ENCODE data around the gene TRIP13.
"Not testable (repeated sequence)": the region's sequence is repeated elsewhere in the genome, so short reads cannot be mapped to it uniquely, and the experiment has no call there.

Gene TRIP13, protein sequence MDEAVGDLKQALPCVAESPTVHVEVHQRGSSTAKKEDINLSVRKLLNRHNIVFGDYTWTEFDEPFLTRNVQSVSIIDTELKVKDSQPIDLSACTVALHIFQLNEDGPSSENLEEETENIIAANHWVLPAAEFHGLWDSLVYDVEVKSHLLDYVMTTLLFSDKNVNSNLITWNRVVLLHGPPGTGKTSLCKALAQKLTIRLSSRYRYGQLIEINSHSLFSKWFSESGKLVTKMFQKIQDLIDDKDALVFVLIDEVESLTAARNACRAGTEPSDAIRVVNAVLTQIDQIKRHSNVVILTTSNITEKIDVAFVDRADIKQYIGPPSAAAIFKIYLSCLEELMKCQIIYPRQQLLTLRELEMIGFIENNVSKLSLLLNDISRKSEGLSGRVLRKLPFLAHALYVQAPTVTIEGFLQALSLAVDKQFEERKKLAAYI

DNA sequence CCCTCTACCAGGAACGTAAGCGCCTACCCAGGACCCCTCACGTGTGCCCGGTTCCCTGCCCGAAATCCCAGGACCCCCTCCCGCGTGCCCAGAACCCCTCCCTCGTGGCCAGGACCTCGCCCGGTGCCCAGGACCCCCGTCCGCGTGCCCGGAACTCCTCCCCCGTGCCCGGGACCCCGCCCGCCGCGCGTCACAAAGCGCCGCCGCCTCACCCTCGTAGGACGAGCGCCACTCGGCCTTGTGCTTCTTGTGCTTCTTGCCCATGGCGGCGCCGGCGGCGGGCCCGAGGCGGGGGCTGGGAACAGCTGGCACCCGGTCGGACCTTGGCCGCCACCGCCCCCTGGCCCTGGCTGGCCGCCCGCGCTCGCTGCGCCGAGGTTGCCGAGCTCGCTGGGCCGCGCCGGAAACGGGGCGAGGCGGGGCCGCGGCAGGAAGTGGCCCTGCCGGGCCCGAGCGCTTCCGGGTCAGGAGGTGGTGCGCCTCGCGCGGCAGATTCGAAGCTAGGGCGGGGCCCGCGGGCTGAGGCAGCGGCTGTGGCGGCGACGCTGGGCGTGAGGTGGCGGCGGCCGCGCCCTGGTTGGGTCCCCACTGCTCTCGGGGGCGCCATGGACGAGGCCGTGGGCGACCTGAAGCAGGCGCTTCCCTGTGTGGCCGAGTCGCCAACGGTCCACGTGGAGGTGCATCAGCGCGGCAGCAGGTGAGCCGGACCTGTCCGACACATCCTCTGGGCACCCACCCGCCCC lies at the start of gene TRIP13, which contains the start of gene BRD9:
TSS of gene TRIP13 (plus strand) at position 491 of the 743 bp plus-strand sequence. CDS start at position 606, 115 bp downstream.
TSS of gene BRD9 (minus strand) at position 408 of the 743 bp plus-strand sequence. CDS start at position 264, 144 bp downstream.
- DNase-seq (ENCODE audit: low read depth in 3 of 3) = peak; percentile 71 to 79 (median 77)

DNA sequence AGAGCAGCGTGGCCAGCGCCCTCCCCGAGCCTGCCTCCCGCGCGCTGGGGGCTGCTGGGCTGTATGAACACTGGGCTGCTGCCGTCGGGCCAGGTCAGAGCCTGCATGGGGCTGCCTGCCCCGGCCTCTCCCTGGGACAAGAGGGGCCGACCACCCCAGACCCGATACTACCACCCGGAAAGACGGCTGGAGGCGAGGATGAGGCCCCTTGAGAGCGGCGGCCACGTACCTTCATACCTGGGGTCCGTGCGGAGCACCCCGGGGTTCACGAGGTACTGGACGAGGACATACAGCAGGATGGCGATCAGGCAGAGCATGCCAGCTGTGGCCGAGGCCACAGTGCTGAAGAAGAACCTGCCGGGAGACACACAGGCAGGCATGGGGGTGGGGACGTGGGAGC lies 49.3 kb upstream of the TRIP13 start:
- DNase-seq (ENCODE audit: low read depth in 3 of 3) = not testable (repeated sequence)

DNA sequence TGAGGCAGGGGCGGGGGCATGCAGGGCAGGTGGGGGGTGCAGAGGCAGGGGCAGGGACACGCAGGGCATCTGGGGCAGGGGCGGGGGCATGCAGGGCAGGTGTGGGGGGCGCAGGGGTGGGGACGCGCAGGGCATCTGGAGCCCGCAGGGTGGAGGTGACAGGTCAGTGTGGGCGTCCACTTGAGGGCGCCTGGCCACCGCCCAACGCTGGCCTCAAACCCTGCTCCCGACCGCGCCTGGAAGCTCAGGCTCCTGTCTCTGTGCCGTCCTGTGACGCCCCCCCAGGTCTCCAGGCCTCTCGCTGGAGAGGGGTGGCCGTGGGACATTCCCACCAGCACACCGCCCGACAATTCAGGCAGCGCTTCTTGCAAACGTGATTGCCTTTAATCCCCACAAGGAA lies 48.8 kb upstream of the TRIP13 start:
- not testable (repeated sequence) for DNase-seq (ENCODE audit: low read depth in 3 of 3)

DNA sequence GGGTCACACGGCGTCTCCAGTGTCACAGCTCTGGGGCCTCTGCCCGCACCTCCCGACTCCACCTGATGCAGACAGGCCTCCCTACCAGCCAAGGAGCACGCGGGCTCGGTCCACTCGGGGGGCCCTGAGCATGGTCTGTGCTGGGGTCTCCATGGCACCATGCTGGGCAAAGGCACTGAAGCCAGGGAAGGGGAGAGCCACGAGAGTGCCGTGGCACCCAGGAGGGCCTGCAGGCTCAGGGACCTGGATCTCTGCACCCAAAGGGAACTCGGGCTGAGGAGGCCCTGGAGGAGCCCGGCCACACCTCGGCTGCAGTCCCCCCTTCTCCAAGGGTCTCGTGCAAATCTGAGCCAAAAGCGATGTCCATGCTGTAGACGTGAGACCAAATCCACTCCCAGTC lies 48.3 kb upstream of the TRIP13 start:
- not testable (repeated sequence) for DNase-seq (ENCODE audit: low read depth in 3 of 3)

DNA sequence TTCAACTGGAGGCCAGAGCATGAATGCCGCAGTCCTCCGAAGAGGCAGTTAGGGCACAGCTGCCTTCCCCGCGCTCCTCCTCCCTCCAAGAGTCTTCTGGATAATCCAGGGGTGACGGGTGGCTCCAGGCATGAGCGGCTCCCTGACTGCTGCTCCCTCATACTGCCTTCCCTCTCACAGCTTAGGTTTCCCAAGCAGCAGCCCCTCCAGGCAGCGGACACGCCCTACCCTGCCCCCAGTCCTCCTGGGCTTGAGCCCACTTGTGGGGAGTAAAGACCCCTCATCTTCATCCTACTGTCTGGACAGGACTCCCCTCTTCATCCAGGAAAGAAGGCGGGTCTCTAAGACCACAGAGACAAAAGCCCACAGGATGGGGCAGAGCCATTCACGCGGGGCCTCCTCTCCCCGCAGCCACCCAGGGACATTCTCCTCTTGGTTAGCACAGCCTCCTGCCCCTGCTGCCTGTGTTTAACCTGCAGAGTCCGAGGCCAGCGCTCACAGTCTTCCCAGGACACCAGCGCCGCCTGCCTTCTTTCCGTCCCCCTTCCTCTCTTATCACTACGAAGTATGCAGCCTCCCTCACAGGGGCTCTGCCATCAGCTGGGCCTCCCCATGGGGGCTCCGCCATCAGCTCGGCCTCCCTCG lies 47.5 kb upstream of the TRIP13 start:
- DNase-seq (ENCODE audit: low read depth in 3 of 3) = not testable (repeated sequence)

DNA sequence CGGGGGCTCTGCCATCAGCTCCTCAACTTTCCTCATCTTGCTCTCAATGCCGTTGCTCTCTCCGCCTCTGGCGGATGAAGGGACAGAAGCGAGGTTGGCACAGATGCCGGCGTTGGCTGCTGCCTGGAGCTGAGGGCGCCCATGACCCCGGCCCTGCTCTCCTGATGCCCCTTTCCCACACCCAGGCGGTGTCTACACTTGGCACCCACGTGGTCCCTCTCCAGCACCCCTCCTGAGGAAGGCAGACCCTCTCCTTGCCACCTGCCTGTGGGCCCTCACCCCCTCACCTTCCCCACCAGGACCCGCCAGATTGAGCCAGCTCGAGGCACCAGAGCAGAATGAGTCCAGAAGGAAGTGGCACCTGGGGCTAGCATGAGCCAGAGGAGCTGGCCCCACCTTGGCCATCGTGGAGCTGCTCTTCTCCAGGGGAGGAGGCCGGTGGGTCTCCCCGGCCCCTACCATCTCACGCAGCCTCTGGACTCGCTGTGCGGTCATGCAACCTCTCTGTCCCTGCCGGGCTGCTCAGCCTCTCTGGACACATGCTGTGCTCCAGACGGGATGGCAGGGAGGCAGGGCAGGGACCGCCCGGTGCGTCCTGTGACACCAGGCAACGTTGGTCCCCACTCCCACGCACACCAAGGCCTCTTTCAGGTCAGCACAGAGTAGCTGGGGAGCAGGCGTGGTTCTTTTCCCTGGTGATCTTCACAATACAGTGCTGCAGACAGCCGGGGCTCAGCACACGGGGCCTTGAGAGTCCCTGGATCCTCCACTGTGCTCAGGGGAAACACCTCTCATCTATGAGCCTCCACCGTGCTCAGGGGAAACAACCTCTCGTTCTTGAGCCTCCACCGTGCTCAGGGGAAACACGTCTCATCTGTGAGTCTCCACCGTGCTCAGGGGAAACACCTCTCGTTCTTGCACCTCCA lies 46.7 kb upstream of the TRIP13 start:
- not testable (repeated sequence) for DNase-seq (ENCODE audit: low read depth in 3 of 3)

DNA sequence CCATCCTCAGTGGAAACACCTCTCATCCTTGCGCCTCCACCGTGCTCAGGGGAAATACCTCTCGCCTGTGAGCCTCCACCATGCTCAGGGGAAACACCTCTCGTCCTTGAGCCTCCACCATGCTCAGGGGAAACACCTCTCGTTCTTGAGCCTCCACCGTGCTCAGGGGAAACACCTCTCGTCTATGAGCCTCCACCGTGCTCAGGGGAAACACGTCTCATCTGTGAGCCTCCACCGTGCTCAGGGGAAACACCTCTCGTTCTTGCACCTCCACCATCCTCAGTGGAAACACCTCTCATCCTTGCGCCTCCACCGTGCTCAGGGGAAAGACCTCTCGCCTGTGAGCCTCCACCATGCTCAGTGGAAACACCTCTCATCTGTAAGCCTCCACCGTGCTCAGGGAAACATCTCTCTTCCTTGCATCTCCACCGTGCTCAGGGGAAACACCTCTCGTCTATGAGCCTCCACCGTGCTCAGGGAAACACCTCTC lies 46.0 kb upstream of the TRIP13 start:
- DNase-seq (ENCODE audit: low read depth in 3 of 3) = peak in 1 of 3 donors; percentile 32

DNA sequence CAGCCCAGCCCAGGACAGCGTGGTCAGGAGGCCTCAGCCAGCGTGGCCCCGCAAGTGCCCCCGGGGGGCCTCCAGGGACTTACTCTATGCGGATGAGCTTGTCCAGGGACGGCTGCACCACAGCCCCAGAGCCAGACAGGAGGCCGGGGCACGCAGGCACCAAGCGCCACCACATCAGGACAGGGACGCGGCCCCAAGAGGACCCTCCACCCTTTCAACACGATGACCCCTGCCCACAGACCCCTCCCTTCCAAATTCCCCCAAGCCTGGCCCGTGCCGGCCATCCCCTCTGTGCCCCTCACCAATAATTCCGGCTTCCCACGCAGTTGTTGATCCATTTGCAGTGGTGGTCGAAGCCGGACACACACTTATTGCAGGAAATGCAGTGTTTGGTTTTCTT lies 45.5 kb upstream of the TRIP13 start:
- DNase-seq (ENCODE audit: low read depth in 3 of 3) = not testable (repeated sequence)

DNA sequence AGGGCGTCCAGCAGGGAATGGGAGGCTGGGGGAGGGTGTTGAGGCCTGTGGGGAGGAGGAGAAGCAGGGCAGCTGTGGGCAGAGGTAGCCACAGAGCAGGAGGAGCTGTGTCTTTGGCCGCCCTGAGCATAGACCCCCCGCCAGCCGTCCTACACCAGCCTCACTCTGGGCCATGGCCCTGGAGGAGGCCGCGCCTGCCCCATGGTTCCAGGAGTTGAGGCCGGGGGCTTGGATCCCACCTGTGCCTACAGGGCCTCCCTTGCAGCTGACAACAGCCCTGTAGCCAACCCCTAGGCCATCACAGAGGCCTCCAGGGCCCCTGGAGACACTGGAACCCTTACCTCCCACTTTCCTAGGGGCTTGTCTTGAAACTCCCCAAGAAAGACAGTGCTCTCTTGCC lies 44.9 kb upstream of the TRIP13 start:
- not testable (repeated sequence) for DNase-seq (ENCODE audit: low read depth in 3 of 3)

DNA sequence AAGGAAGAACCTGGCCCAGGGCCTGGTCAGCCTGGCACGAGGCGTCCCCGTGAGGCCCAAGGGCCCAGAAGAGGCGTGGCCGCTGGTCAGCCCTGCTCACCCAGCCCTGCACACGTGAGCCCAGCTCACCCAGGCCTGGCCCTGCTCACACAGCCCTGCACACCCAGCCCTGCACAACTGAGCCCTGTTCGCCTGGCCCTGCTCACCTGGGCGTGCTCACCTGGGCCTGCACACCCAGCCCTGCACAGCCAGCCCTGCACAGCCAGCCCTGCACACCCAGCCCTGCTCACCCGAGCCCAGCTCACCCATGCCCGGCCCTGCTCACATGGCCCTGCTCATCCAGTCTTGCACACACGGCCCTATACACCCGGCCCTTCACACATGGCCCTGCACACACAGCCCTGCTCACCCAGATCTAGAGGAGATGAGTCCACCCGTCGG lies 44.0 kb upstream of the TRIP13 start:
- no peak for DNase-seq (ENCODE audit: low read depth in 3 of 3)

DNA sequence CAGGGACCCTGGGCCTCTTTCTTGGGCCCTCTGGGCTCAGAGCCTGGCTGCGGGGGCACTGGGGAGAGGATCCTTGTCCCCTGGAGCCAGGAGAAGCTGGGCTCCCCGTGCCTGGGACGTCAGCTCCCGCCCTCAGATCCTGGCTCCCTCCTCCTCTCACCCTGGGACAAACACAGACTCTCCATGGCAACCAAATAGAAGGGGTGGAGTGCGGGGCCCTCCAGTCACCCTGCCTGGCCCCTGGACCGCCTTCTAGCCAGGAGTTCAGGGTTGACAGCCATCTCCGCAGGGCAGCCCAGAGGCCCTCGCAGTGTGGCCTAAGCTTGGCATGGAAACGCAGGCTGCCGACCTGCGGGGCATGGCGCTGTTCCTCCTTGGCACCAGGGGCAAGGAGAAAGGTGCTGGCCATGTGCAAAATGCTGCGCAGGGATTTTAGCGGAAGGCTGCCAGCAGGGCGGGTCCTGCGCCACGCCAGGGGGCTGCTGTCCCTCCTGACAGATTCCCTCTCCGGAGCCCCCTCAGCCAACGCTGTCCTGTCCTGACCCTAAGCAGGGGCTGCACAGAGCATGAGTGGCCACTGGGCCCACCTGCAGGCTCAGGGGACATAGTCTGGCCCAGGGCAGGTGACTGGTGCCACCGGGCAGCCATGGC lies 42.9 kb upstream of the TRIP13 start:
- DNase-seq (ENCODE audit: low read depth in 3 of 3) = no peak

DNA sequence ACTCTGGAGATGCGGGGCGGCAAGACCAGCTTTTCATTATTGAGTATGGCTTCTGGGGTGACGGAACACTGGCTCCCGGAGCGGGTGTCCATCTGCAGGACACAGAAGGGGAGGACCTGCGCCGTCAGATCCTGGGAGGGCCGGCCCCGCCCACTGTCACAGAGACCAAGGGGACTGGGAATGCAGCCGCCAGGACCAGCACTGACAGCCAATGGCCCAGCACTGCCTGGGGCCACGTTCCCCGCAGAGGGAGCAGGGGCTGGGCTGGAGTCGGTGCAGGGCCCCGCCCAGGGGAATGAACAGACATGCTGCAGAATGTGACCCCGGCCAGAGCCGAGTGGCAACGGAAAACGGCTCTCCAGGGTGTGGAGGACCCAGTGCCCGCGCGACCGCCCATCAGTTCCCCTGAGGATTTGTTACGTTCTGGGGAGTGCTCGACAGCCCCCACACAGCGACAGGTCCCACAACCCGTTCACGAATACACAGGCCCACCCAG lies 42.1 kb upstream of the TRIP13 start, which contains the start of gene ZDHHC11:
TSS of gene ZDHHC11 (minus strand) at position 476 of the 496 bp plus-strand sequence. CDS start at position 92, 384 bp downstream.
- no peak for DNase-seq (ENCODE audit: low read depth in 3 of 3)

DNA sequence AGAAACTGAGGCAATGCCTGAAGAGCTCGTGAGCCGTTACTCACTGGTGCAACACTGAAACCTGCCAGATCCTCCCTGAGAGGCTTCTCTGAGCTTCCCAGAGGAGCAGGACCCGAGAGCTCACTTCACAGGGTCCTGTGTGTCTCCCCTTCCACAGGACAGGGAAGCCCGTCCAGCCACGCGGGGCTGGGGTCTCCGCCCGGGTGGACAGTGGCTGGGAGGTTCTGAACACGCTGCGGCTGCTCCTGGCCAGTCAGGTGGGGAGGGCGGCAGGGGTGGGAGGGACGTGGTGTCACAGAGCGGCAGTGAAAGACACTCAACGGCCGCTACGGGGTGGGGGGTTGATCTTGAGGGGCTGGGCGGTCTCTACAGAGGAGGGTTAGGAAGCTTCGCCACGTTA lies 41.6 kb upstream of the TRIP13 start:
- no peak for DNase-seq (ENCODE audit: low read depth in 3 of 3)

DNA sequence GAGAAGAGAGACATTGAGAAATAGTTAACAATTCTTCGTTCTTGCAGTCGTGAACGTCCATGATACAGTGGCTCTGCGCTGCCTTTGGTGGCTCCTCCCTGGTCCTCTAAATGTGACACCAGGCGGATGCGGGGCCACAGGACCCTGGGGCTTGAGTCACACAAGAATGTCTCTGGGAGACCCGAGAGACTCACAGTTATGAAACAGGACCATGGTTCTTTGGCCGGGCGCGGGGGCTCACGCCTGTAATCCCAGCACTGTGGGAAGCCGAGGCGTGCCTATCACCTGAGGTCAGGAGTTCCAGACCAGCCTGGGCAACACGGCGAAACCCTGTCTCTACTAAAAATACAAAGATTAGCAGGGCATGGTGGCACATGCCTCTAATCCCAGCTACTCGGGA lies 41.1 kb upstream of the TRIP13 start:
- DNase-seq (ENCODE audit: low read depth in 3 of 3) = no peak

DNA sequence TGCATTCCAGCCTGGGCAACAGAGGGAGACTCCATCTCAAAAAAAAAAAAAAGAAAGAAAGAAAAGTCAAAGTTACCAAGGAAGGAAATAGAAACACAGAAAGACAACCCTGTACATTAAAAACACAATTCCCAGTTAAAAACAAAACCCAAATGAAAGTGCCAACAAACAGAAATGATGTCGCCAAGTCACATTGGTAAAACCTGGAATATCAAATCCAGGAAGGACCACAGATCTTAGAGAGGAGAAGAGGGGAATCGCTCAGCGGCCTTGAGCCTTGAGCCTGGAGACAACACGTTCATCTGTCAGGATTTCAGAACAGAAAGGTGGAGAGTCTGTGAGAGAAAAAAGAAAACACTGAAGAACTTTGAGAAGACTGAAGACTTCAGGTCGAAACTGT lies 40.7 kb upstream of the TRIP13 start:
- DNase-seq (ENCODE audit: low read depth in 3 of 3) = no peak

DNA sequence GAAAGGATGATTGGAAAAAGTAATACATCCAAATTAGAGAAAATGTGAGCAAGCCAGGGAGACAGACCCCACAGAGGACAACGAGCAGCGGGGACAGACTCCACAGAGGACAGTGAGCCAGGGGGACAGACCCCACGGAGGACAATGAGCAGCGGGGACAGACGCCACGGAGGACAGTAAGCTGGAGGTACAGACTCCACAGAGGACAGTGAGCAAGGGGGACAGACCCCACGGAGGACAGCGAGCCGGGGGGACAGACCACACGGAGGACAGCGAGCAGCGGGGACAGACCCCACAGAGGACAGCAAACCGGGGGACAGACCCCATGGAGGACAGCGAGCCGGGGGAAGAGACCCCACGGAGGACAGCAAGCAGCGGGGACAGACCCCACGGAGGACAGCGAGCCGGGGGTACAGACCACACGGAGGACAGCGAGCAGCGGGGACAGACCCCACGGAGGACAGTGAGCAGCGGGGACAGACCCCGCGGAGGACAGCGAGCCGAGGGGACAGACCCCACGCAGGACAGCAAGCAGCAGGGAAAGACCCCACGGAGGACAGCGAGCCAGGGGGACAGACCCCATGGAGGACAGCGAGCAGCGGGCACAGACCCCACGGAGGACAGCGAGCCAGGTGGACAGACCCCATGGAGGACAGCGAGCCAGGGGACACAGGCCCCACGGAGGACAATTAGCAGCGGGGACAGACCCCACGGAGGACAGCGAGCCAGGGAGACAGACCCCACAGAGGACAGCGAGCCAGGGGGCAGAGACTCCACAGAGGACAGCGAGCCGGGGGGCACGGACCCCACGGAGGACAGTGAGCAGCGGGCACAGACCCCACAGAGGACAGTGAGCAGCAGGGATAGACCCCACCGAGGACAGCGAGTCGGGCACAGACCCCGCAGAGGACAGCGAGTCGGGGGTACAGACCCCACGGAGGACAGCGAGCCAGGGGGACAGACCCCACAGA lies 40.0 kb upstream of the TRIP13 start:
- no peak for DNase-seq (ENCODE audit: low read depth in 3 of 3)

DNA sequence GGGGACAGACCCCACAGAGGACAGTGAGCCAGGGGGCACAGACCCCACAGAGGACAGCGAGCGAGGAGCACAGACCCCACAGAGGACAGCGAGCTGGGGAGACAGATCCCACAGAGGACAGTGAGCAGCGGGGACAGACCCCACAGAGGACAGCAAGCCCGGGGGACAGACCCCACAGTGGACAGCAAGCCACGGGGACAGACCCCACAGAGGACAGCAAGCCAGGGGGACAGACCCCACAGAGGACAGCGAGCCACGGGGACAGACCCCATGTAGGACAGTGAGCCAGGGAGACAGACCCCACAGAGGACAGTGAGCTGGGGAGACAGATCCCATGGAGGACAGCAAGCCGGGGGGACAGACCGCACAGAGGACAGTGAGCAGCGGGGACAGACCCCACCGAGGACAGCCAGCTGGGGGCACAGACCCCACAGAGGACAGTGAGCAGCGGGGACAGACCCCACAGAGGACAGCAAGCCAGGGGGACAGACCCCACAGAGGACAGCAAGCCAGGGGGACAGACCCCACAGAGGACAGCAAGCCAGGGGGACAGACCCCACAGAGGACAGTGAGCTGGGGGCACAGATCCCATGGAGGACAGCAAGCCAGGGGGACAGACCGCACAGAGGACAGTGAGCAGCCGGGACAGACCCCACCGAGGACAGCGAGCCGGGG lies 39.1 kb upstream of the TRIP13 start:
- DNase-seq (ENCODE audit: low read depth in 3 of 3) = not testable (repeated sequence)

DNA sequence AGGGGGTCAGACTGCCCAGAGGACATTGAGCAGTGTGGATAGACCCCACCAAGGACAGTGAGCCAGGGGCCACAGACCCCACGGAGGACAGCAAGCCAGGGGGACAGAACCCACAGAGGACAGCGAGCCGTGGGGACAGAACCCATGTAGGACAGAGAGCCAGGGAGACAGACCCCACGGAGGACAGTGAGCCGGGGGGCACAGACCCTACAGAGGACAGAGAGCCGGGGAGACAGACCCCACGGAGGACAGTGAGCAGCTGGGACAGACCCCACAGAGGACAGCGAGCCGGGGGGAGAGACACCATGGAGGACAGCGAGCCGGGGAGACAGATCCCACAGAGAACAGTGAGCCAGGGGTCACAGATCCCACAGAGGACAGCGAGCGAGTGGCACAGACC lies 38.5 kb upstream of the TRIP13 start:
- no peak for DNase-seq (ENCODE audit: low read depth in 3 of 3)
